GM12878 (cell line): ENCODE results near the gene PIK3R2. TPM values are rescaled to one million over a fixed set of nuclear protein-coding genes. Genes with fewer than 3 reads are reported as not detected.
"Not testable (repeated sequence)": the region's sequence is repeated elsewhere in the genome, so short reads cannot be mapped to it uniquely, and the experiment has no call there.

Experiments
- ATAC-seq: fragments of 200-7000 bp; cut with Tn5 transposase; 3 replicates; pipeline ENCODE4 v1.9.1; 2020; ENCODE audit warnings: mild to moderate bottlenecking, moderate library complexity
- BruUV-seq: library from RNA; stranded (reverse); fragments of 400-500 nt; replicated peaks from 2 replicates; lab custom pipeline; 2021; lab: Mats Ljungman, UMichigan
- CTCF ChIA-PET: fragments of 300-600 bp; sonication (Branson Sonifier 250); formaldehyde crosslinking; extraction: SDS; loops from one replicate; lab custom pipeline; 2021; ENCODE audit warnings: inconsistent platforms; lab: Yijun Ruan, JAX
- POLR2A ChIA-PET: fragments of 350-600 bp; formaldehyde crosslinking; extraction: SDS; loops from one replicate; lab custom pipeline; 2021; ENCODE audit warnings: inconsistent platforms; lab: Charles Lee
- RAD21 ChIA-PET: fragments of 300-600 bp; sonication (Branson Sonifier 250); formaldehyde crosslinking; loops from one replicate; lab custom pipeline; 2023; ENCODE audit warnings: antibody characterized with exemption; ENCODE audit not compliant: unreplicated experiment; lab: Charles Lee
- SMC1A ChIA-PET: fragments of 300-600 bp; sonication (Branson Sonifier 250); formaldehyde crosslinking; loops from one replicate; lab custom pipeline; 2023; ENCODE audit not compliant: unreplicated experiment, uncharacterized antibody; lab: Charles Lee
- DNase-seq: peaks from one replicate; pipeline ENCODE4 v3.0.0-alpha.2; 2011; ENCODE audit warnings: low read depth, low spot score
- FAIRE-seq: peaks from 3 replicates; lab custom pipeline; 2011; peaks lifted over from hg19 to GRCh38; lab: Jason Lieb, UNC
- H2AFZ ChIP-seq: 2 replicates; pipeline ENCODE4 v1.6.0; 2011; ENCODE audit warnings: low read depth, low read length, control low read depth; ENCODE audit not compliant: control insufficient read depth
- H3K27ac ChIP-seq: 2 replicates; pipeline ENCODE4 v1.5.1; 2011; ENCODE audit warnings: control low read depth; ENCODE audit not compliant: control insufficient read depth, insufficient read depth
- H3K27me3 ChIP-seq, 2 experiments: replicated peaks in 1 of 2; 2 replicates each; pipeline versions ENCODE4 v1.6.0 to v1.6.1; 2011; ENCODE audit warnings: low read length in 1 of 2; ENCODE audit not compliant: control insufficient read depth in 2 of 2, insufficient read depth in 2 of 2
- H3K36me3 ChIP-seq, 2 experiments: 2 replicates each; pipeline ENCODE4 v1.5.1; 2011; ENCODE audit warnings: low read length in 1 of 2; ENCODE audit not compliant: control insufficient read depth in 2 of 2, insufficient read depth in 2 of 2
- H3K4me1 ChIP-seq: 2 replicates; pipeline ENCODE4 v1.6.1; 2011; ENCODE audit warnings: mild to moderate bottlenecking, low read length, moderate library complexity, mixed read lengths; ENCODE audit not compliant: control insufficient read depth, insufficient read depth
- H3K4me2 ChIP-seq: 2 replicates; pipeline ENCODE4 v1.6.0; 2011; ENCODE audit warnings: control low read depth; ENCODE audit not compliant: control insufficient read depth, insufficient read depth
- H3K4me3 ChIP-seq: fragments of 200-600 bp; sonication (generic); 2 replicates; pipeline ENCODE4 v1.5.1; 2016
- H3K79me2 ChIP-seq: 2 replicates; pipeline ENCODE4 v1.6.0; 2011; ENCODE audit warnings: low read length; ENCODE audit not compliant: control insufficient read depth, insufficient read depth
- H3K9ac ChIP-seq: 2 replicates; pipeline ENCODE4 v1.8.0; 2011; ENCODE audit warnings: low read length, control low read depth, mixed read lengths; ENCODE audit not compliant: control insufficient read depth, insufficient read depth
- H3K9me3 ChIP-seq: replicated peaks from 3 replicates; pipeline ENCODE4 v1.5.1; 2011; ENCODE audit warnings: mild to moderate bottlenecking, low read length; ENCODE audit not compliant: control insufficient read depth, insufficient read depth
- H4K20me1 ChIP-seq: 2 replicates; pipeline ENCODE4 v1.6.0; 2011; ENCODE audit not compliant: control insufficient read depth, insufficient read depth
- BCL3 ChIP-seq: IDR thresholded peaks from 2 replicates; pipeline ENCODE4 v1.6.1; 2011; ENCODE audit warnings: borderline replicate concordance, low read depth, mild to moderate bottlenecking, moderate library complexity, low read length; ENCODE audit not compliant: insufficient read depth, poor library complexity, severe bottlenecking
- ESRRA ChIP-seq: IDR thresholded peaks from 2 replicates; pipeline ENCODE4 v1.6.1; 2012; ENCODE audit warnings: mild to moderate bottlenecking, low read length, improper control_type of control experiment
- JUND ChIP-seq: IDR thresholded peaks from 2 replicates; pipeline ENCODE4 v1.6.1; 2012; ENCODE audit warnings: low read depth, mild to moderate bottlenecking, low read length, improper control_type of control experiment, moderate library complexity
- RAD21 ChIP-seq: IDR thresholded peaks from 2 replicates; pipeline ENCODE4 v1.6.1; 2011; ENCODE audit warnings: mild to moderate bottlenecking, low read depth, low read length, moderate library complexity; ENCODE audit not compliant: insufficient read depth
- SMC3 ChIP-seq: IDR thresholded peaks from 2 replicates; pipeline ENCODE4 v1.6.1; 2011; ENCODE audit warnings: low read length, improper control_type of control experiment, borderline replicate concordance
- YY1 ChIP-seq: IDR thresholded peaks from 2 replicates; pipeline ENCODE4 v1.6.1; 2011; ENCODE audit warnings: low read depth, mild to moderate bottlenecking, low read length
- WGBS: methylation state at CpG from one replicate; pipeline ENCODE4 v1.1.6; 2016; ENCODE audit warnings: low lambda C conversion rate; ENCODE audit not compliant: insufficient replicate concordance, insufficient coverage; ENCODE audit errors: missing lambda C conversion rate; 5-methylcytosine and 5-hydroxymethylcytosine counted together
- in situ Hi-C: fragments of 300-500 bp; cut with MboI; formaldehyde crosslinking; loops from 9 replicates; pipeline ENCODE4 v1.14.3; 2018; ENCODE audit warnings: mixed read lengths
- intact Hi-C: fragments of 100-400 bp; cut with micrococcal nuclease; formaldehyde crosslinking; loops from one replicate; pipeline ENCODE4 v1.14.2; 2022; ENCODE audit not compliant: unreplicated experiment
- polyA plus RNA-seq, 11 experiments: library from polyadenylated mRNA; depleted of rRNA in 4 of 11; unstranded in 6 of 11; stranded (reverse) in 5 of 11; fragments of >200 nt; fragmentation: Nextera tagmentation in 4 of 11; fragmentation: Illumina TruSeq in 1 of 11; extraction: Ambion mirVana in 4 of 11; extraction: Trizol in 1 of 11; gene quantifications; 1 replicate in 1 of 11; 2 replicates in 10 of 11; pipeline versions ENCODE4 v1.2.1 to v1.2.3, GENCODE V29; 2011 to 2016; ENCODE audit warnings: inconsistent platforms in 2 of 11, missing spikeins in 2 of 11, low read depth in 1 of 11
- total RNA-seq, 4 experiments: library from RNA; depleted of rRNA in 3 of 4; stranded (reverse); fragments of >200 nt in 3 of 4; fragmentation: Illumina TruSeq in 1 of 4; extraction: Trizol in 1 of 4; gene quantifications; 2 replicates each; pipeline versions ENCODE4 v1.2.1 to v1.2.3, GENCODE V29; 2013 to 2021
- TF ChIP-seq, protein P1 (sequence below), 3 experiments: IDR thresholded peaks in 2 of 3; conservative IDR thresholded peaks in 1 of 3; 2 replicates each; pipeline ENCODE4 v1.5.1; 2011; ENCODE audit warnings: low read depth in 3 of 3, low read length in 3 of 3, mild to moderate bottlenecking in 3 of 3, control low read depth in 2 of 3, moderate library complexity in 2 of 3, inconsistent platforms in 1 of 3, mixed read lengths in 1 of 3; ENCODE audit not compliant: control insufficient read depth in 2 of 3, insufficient read depth in 1 of 3; ENCODE audit errors: extremely low read depth in 1 of 3

Gene PIK3R2
- total and polyA plus RNA-seq, 10 of the 15 experiments (the other 5 are each of a cell fraction or from before 2014, with no cell fraction given) = 0.26 to 22.6 (median 2.5) TPM

- no peak for TF ChIP-seq JUND
- no peak for TF ChIP-seq RAD21
- no peak for TF ChIP-seq BCL3
These were observed 53.1 kb downstream of the PIK3R2 start (continued) for GRCh38 chr19:18206018-18206417.

DNA sequence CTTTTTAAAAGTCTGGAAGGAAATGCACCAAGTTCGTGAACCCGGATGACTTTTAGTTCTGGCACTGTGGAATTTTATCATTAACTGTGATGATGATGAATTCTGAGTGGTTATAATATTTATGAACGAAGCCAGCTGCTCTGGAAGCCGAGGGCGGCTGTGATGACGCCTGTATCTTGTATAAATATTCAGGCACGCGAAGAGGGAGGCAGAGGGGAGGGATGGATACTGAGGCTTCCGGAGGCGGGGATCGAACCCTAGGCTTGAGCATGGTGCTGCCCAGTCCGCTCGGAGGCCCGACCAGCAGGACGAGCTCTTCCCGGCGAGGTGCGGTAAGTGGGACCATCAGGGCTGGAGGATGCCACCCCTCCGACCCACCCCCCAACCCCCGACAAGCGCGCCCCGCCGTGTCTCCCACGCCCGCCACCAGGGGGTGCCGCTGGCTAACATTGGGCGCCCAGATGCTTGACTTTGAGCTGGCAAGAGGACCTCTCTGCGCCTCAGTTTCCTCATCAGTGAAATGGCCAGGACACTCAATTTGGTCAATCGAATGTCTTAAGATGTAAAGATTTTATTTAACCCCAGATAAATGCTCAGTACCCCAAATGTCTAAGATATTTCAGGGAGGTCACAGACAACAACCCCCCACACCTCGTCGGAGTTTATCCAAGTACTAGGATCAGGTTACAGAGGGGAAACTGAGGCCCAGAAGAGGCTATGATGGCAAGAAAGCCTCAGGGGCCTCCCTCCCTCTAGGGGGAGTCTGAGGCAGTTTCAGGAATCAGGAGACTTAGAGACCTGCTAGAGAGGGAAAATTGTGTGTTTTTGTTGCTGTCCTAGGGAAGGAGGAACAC, 55.4 kb downstream of the PIK3R2 start:
- POLR2A ChIA-PET = no interaction called here
- SMC1A ChIA-PET = interaction anchor here (0.8 to 9.5 kb wide), 5 partner anchors 16 to 203 kb away, joined by 5 to 121 read pairs (median 6); a partner anchor contains a TSS
- no peak overlapping the region for H2AFZ ChIP-seq
- RAD21 ChIA-PET = interaction anchor here (0.6 to 8.1 kb wide), 13 partner anchors 13 to 131 kb away, joined by 3 to 175 read pairs (median 4); partner anchors contain the start of genes IQCN, LSM4 and MPV17L2
- CTCF ChIA-PET = interaction anchor here (0.6 to 11.7 kb wide), 16 partner anchors 10 to 180 kb away, joined by 3 to 213 read pairs (median 5); partner anchors contain the start of gene IQCN
- no peak for DNase-seq
- H3K36me3 ChIP-seq = no peaks in the 10 kb centered on the region
- TF ChIP-seq RAD21 (peak; percentile 85), ESRRA (no peak), SMC3 (peak; percentile 74), YY1 (peak; percentile 50; the same call in 1 of the 2 replicates)
- TF ChIP-seq, protein P1, sequence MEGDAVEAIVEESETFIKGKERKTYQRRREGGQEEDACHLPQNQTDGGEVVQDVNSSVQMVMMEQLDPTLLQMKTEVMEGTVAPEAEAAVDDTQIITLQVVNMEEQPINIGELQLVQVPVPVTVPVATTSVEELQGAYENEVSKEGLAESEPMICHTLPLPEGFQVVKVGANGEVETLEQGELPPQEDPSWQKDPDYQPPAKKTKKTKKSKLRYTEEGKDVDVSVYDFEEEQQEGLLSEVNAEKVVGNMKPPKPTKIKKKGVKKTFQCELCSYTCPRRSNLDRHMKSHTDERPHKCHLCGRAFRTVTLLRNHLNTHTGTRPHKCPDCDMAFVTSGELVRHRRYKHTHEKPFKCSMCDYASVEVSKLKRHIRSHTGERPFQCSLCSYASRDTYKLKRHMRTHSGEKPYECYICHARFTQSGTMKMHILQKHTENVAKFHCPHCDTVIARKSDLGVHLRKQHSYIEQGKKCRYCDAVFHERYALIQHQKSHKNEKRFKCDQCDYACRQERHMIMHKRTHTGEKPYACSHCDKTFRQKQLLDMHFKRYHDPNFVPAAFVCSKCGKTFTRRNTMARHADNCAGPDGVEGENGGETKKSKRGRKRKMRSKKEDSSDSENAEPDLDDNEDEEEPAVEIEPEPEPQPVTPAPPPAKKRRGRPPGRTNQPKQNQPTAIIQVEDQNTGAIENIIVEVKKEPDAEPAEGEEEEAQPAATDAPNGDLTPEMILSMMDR (IDR thresholded peaks at IDR 0.05 in 2 of 3, conservative IDR thresholded peaks at IDR 0.05 in 1 of 3; ENCODE audit: control insufficient read depth in 2 of 3, extremely low read depth in 1 of 3, insufficient read depth in 1 of 3, low read depth in 3 of 3, low read length in 3 of 3) = peak; percentile 48 to 82 (median 67)
- TF ChIP-seq, all 136 proteins: peak for 4
- no peaks in the 10 kb centered on the region for H3K27me3 ChIP-seq
- in situ Hi-C loops = loop anchor here (5.0 kb wide), 1 partner anchor 39 kb away; no protein-coding TSS in a partner anchor
- intact Hi-C loops = loop anchor here (1.0 to 10.0 kb wide), 3 partner anchors 43 to 206 kb away; partner anchors contain the start of gene SSBP4
- no peak overlapping the region for H3K4me3 ChIP-seq
- no peak overlapping the region for H3K9ac ChIP-seq
- FAIRE-seq = no peak
- no peaks in the 10 kb centered on the region for H3K9me3 ChIP-seq
- H4K20me1 ChIP-seq = no peaks in the 10 kb centered on the region
- no TSS peak for BruUV-seq
- 24% methylated on average over 32 of the region's 32 CpGs for WGBS
- peaks cover 2% of the 10 kb centered on the region for H3K79me2 ChIP-seq
- H3K4me1 ChIP-seq = peaks cover 6% of the 10 kb centered on the region
- H3K4me2 ChIP-seq = no peak overlapping the region
- ATAC-seq = no peak
- H3K27ac ChIP-seq = no peak overlapping the region

DNA sequence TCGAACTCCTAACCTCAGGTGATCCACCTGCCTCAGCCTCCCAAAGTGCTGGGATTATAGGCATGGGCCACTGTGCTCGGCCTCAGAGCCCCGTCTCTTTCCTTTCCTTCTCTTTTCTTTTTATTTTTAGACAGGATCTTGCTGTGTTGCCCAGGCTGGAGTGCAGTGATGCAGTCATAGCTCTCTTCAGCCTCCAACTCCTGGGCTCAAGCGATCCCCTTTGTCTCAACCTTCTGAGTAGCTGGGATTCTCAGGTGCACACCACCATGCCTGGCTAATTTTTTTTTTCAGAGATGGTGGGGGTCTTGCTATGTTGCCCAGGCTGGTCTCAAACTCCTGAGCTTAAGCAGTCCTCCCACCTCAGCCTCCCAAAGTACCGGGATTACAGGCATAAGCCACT, 56.9 kb downstream of the PIK3R2 start:
- FAIRE-seq = not testable (repeated sequence)
- POLR2A ChIA-PET = interaction anchor here (0.5 to 1.0 kb wide), 4 partner anchors 15 to 60 kb away, joined by 3 to 7 read pairs (median 4); no protein-coding TSS in a partner anchor

More for the DNA sequence above, 56.9 kb downstream of the PIK3R2 start:
- H2AFZ ChIP-seq, H3K27ac ChIP-seq, H3K4me3 ChIP-seq, H3K27me3 ChIP-seq, H3K4me2 ChIP-seq, BruUV-seq, DNase-seq, H3K4me1 ChIP-seq, H4K20me1 ChIP-seq, H3K79me2 ChIP-seq, H3K9me3 ChIP-seq, ATAC-seq, H3K36me3 ChIP-seq, H3K9ac ChIP-seq: not testable (repeated sequence)
- in situ Hi-C loops (loop anchor here (5.0 kb wide), 1 partner anchor 37 kb away; no protein-coding TSS in a partner anchor), intact Hi-C loops (loop anchor here (5.0 to 10.0 kb wide), 2 partner anchors 117 to 205 kb away; partner anchors contain the start of gene SSBP4)
- RAD21 ChIA-PET = interaction anchor here (1.0 to 8.1 kb wide), 2 partner anchors 36 to 42 kb away, joined by 3 to 175 read pairs; a partner anchor contains a TSS
- WGBS = 15% methylated on average over 5 of the region's 5 CpGs
- CTCF ChIA-PET = interaction anchor here (0.6 to 11.7 kb wide), 9 partner anchors 11 to 263 kb away, joined by 3 to 213 read pairs (median 3); a partner anchor contains a TSS
- SMC1A ChIA-PET = interaction anchor here (0.8 to 9.5 kb wide), 5 partner anchors 14 to 119 kb away, joined by 3 to 121 read pairs (median 4); a partner anchor contains a TSS
